Esophagus muscularis mucosa (tissue), 4 donors: ENCODE measurements around the gene WWOX. TPM values are rescaled to one million over a fixed set of nuclear protein-coding genes. Genes with fewer than 3 reads are reported as not detected.

Experiments
- DNase-seq: peaks from one replicate; pipeline ENCODE4 v3.0.0-alpha.2; 2017; ENCODE audit errors: extremely low spot score
- H3K27ac ChIP-seq, 4 donors: fragments of 200-600 bp; sonication (generic); replicated peaks in 1 of 4; 1 replicate in 3 of 4; 2 replicates in 1 of 4; pipeline ENCODE4 v1.5.1; 2016 to 2019; ENCODE audit warnings: mild to moderate bottlenecking in 1 of 4
- H3K27me3 ChIP-seq, 4 donors: fragments of 200-600 bp; sonication (generic); one replicate each; pipeline versions ENCODE4 v1.5.1 to v1.6.0; 2016 to 2019
- H3K36me3 ChIP-seq, 4 donors: fragments of 200-600 bp; sonication (generic); one replicate each; pipeline ENCODE4 v1.5.1; 2016 to 2019
- H3K4me1 ChIP-seq, 4 donors: fragments of 200-600 bp; sonication (generic); one replicate each; pipeline ENCODE4 v1.5.1; 2016 to 2019
- H3K4me3 ChIP-seq, 4 donors: fragments of 200-600 bp; sonication (generic); 1 replicate in 2 of 4; 2 replicates in 2 of 4; pipeline ENCODE4 v1.5.1; 2016 to 2019; ENCODE audit warnings: mild to moderate bottlenecking in 4 of 4, moderate library complexity in 1 of 4
- H3K9me3 ChIP-seq, 4 donors: fragments of 200-600 bp; sonication (generic); 1 replicate in 3 of 4; 2 replicates in 1 of 4; pipeline ENCODE4 v1.5.1; 2016 to 2019
- CTCF ChIP-seq, 3 experiments: fragments of 200-600 bp in 2 of 3; fragments of 450-650 bp in 1 of 3; sonication (generic) in 2 of 3; IDR thresholded peaks; one replicate each; pipeline ENCODE4 v1.5.1; 2017 to 2019; ENCODE audit warnings: antibody characterized with exemption in 3 of 3, mild to moderate bottlenecking in 2 of 3, moderate library complexity in 1 of 3
- EP300 ChIP-seq: sonication (generic); formaldehyde crosslinking; IDR thresholded peaks from one replicate; pipeline ENCODE4 v1.6.1; 2017; ENCODE audit warnings: antibody characterized with exemption
- POLR2A ChIP-seq: fragments of 450-650 bp; IDR thresholded peaks from one replicate; pipeline ENCODE4 v1.6.1; 2017; ENCODE audit warnings: antibody characterized with exemption, moderate library complexity, mild to moderate bottlenecking, low read depth
- POLR2AphosphoS5 ChIP-seq, 2 donors: sonication (generic); formaldehyde crosslinking; IDR thresholded peaks; one replicate each; pipeline ENCODE4 v1.6.1; 2017; ENCODE audit warnings: antibody characterized with exemption in 2 of 2
- WGBS: methylation state at CpG from one replicate; pipeline ENCODE4 v1.1.5; 2018; 5-methylcytosine and 5-hydroxymethylcytosine counted together
- intact Hi-C: fragments of 100-400 bp; cut with DNase I; formaldehyde crosslinking; loops from one replicate; pipeline ENCODE4 v1.15.1; 2023
- total RNA-seq, 4 donors: library from RNA; depleted of rRNA; stranded (reverse); fragments of >200 nt; gene quantifications; one replicate each; pipeline versions ENCODE4 v1.1.0 to v1.2.1, GENCODE V29; 2016

WWOX gene
- total RNA-seq, 4 donors from 2014 or later, result 14.4 to 27.8 (median 15.4) TPM

- peaks cover 0 to 6% (median 0%) of the 10 kb centered on the region in 4 donors for H3K36me3 ChIP-seq
- intact Hi-C loops, result loop anchor here (10.0 kb wide), 1 partner anchor 310 kb away; no protein-coding TSS in a partner anchor
These were observed 334.9 kb downstream of the WWOX start for GRCh38 chr16:78434401-78434800.

GRCh38 chr16:78435260-78435659 lies 335.8 kb downstream of the WWOX start:
- Histone ChIP-seq H3K27me3 (no peaks in the 10 kb centered on the region), H3K4me1 (no peaks in the 10 kb centered on the region), H3K27ac (no peak overlapping the region), H3K9me3 (no peaks in the 10 kb centered on the region), H3K4me3 (no peak overlapping the region), H3K36me3 (peaks cover 0 to 6% (median 0%) of the 10 kb centered on the region in 4 donors)
- DNase-seq, result peak; percentile 31
- intact Hi-C loops, result loop anchor here (10.0 kb wide), 1 partner anchor 310 kb away; no protein-coding TSS in a partner anchor
- TF ChIP-seq CTCF (IDR thresholded peaks at IDR 0.05) (no peak), EP300 (no peak), POLR2AphosphoS5 (IDR thresholded peaks at IDR 0.05) (no peak), POLR2A (no peak)
- WGBS, result 95% methylated on average over 4 of the region's 4 CpGs

More at GRCh38 chr16:78434401-78434800, 334.9 kb downstream of the WWOX start:
- Histone ChIP-seq H3K4me1 (no peaks in the 10 kb centered on the region), H3K27me3 (no peaks in the 10 kb centered on the region), H3K4me3 (no peak overlapping the region), H3K9me3 (no peaks in the 10 kb centered on the region), H3K27ac (no peak overlapping the region)
- DNase-seq, result peak; percentile 26
- TF ChIP-seq CTCF (IDR thresholded peaks at IDR 0.05) (no peak), EP300 (no peak), POLR2AphosphoS5 (IDR thresholded peaks at IDR 0.05) (no peak), POLR2A (no peak)
- WGBS, result 90% methylated on average over 4 of the region's 4 CpGs

- peak; percentile 55 for DNase-seq
- WGBS, result 89% methylated on average over 10 of the region's 10 CpGs
- intact Hi-C loops, result loop anchor here (10.0 kb wide), 1 partner anchor 311 kb away; no protein-coding TSS in a partner anchor
These were observed 336.6 kb downstream of the WWOX start for GRCh38 chr16:78436023-78436422.

GRCh38 chr16:78436846-78437245 lies 337.4 kb downstream of the WWOX start:
- no peak for TF ChIP-seq POLR2AphosphoS5 (IDR thresholded peaks at IDR 0.05)
- TF ChIP-seq CTCF (IDR thresholded peaks at IDR 0.05), result no peak
- no peak for TF ChIP-seq EP300
- TF ChIP-seq POLR2A, result no peak
- intact Hi-C loops, result loop anchor here (10.0 kb wide), 1 partner anchor 312 kb away; no protein-coding TSS in a partner anchor
- Histone ChIP-seq H3K4me3 (no peak overlapping the region), H3K27me3 (no peaks in the 10 kb centered on the region), H3K27ac (no peak overlapping the region), H3K9me3 (no peaks in the 10 kb centered on the region), H3K36me3 (peaks cover 0 to 6% (median 0%) of the 10 kb centered on the region in 4 donors), H3K4me1 (no peaks in the 10 kb centered on the region)
- 76% methylated on average over 6 of the region's 6 CpGs for WGBS
- DNase-seq, result peak; percentile 29

More at GRCh38 chr16:78436023-78436422, 336.6 kb downstream of the WWOX start:
- Histone ChIP-seq H3K4me3 (no peak overlapping the region), H3K36me3 (peaks cover 0 to 6% (median 0%) of the 10 kb centered on the region in 4 donors), H3K27ac (no peak overlapping the region), H3K27me3 (no peaks in the 10 kb centered on the region), H3K9me3 (no peaks in the 10 kb centered on the region), H3K4me1 (no peaks in the 10 kb centered on the region)
- no peak for TF ChIP-seq EP300
- TF ChIP-seq POLR2A, result no peak
- TF ChIP-seq CTCF (IDR thresholded peaks at IDR 0.05), result no peak
- no peak for TF ChIP-seq POLR2AphosphoS5 (IDR thresholded peaks at IDR 0.05)
